GM12892 (cell line): ENCODE results near the gene PCSK6.

Experiments
- POLR2A ChIP-seq: IDR thresholded peaks from 2 replicates; pipeline ENCODE4 v1.6.1; 2011; ENCODE audit warnings: low read depth, low read length, control low read depth
- POLR2AphosphoS5 ChIP-seq: IDR thresholded peaks from 2 replicates; pipeline ENCODE4 v1.6.1; 2011; ENCODE audit warnings: low read depth, low read length, control low read depth

- TF ChIP-seq POLR2AphosphoS5: no peak
- TF ChIP-seq POLR2A: no peak
Observed at GRCh38 chr15:101424984-101425383, 64.5 kb downstream of the PCSK6 start.
